ENCODE measurements around the gene KCNAB2. TPM values are rescaled to one million over a fixed set of nuclear protein-coding genes. Genes with fewer than 3 reads are reported as not detected.

Gene KCNAB2
- total RNA-seq, 6 experiments from 2014 or later, result 4.4 to 14.8 (median 6.9) TPM

- WGBS (ENCODE audit: insufficient coverage, low coverage, low lambda C conversion rate, missing lambda C conversion rate), result 40% methylated on average over 3 of the region's 27 CpGs
- no peak for TF ChIP-seq CTCF (IDR thresholded peaks at IDR 0.05)
- TF ChIP-seq POLR2A (IDR thresholded peaks at IDR 0.05), result no peak
- Histone ChIP-seq H3K4me1 (no peaks in the 10 kb centered on the region), H3K9me3 (no peaks in the 10 kb centered on the region), H3K27ac (no peak overlapping the region), H3K27me3 (no peaks in the 10 kb centered on the region), H3K36me3 (no peaks in the 10 kb centered on the region), H3K4me3 (no peak overlapping the region)
- ATAC-seq (peak; percentile 7 to 38 (median 28)), DNase-seq (peak in 2 of 3 donors; percentile 21 to 57)
- intact Hi-C loops (cut with DNase I), result no loop called here
Measured at GRCh38 chr1:6099787-6100765, 54.4 kb downstream of the KCNAB2 start.

GRCh38 chr1:6100861-6101783, 55.4 kb downstream of the KCNAB2 start:
- H3K4me1 ChIP-seq, result no peaks in the 10 kb centered on the region
- no peaks in the 10 kb centered on the region for H3K9me3 ChIP-seq
- H3K27me3 ChIP-seq, result no peaks in the 10 kb centered on the region
- intact Hi-C loops (cut with DNase I), result no loop called here
- WGBS (ENCODE audit: insufficient coverage, low coverage, low lambda C conversion rate, missing lambda C conversion rate), result 28% methylated on average over 10 of the region's 23 CpGs
- no peaks in the 10 kb centered on the region for H3K36me3 ChIP-seq
- TF ChIP-seq POLR2A (IDR thresholded peaks at IDR 0.05) (no peak), CTCF (IDR thresholded peaks at IDR 0.05) (no peak)
- H3K4me3 ChIP-seq, result no peak overlapping the region
- DNase-seq (peak in 1 of 3 donors; percentile 11), ATAC-seq (no peak)
- H3K27ac ChIP-seq, result no peak overlapping the region

- Histone ChIP-seq H3K9me3 (no peaks in the 10 kb centered on the region), H3K36me3 (no peaks in the 10 kb centered on the region), H3K27me3 (no peaks in the 10 kb centered on the region), H3K4me3 (no peak overlapping the region), H3K4me1 (no peaks in the 10 kb centered on the region), H3K27ac (no peak overlapping the region)
- intact Hi-C loops (cut with DNase I), result no loop called here
- 45% methylated on average over 16 of the region's 25 CpGs for WGBS (ENCODE audit: insufficient coverage, low coverage, low lambda C conversion rate, missing lambda C conversion rate)
- ATAC-seq (no peak), DNase-seq (peak in 1 of 3 donors; percentile 8)
- no peak for TF ChIP-seq CTCF (IDR thresholded peaks at IDR 0.05)
- TF ChIP-seq POLR2A (IDR thresholded peaks at IDR 0.05), result no peak
Measured at GRCh38 chr1:6101826-6102531, 56.3 kb downstream of the KCNAB2 start.

- WGBS (ENCODE audit: insufficient coverage, low coverage, low lambda C conversion rate, missing lambda C conversion rate), result no CpG with 5 or more reads among the region's 9 CpGs
- ATAC-seq (no peak), DNase-seq (peak in 1 of 3 donors; percentile 39)
- H3K27ac ChIP-seq, result no peak overlapping the region
- intact Hi-C loops (cut with DNase I), result no loop called here
- H3K4me1 ChIP-seq, result no peaks in the 10 kb centered on the region
- H3K4me3 ChIP-seq, result no peak overlapping the region
- H3K27me3 ChIP-seq, result no peaks in the 10 kb centered on the region
- no peaks in the 10 kb centered on the region for H3K36me3 ChIP-seq
- TF ChIP-seq POLR2A (IDR thresholded peaks at IDR 0.05) (no peak), CTCF (IDR thresholded peaks at IDR 0.05) (no peak)
- no peaks in the 10 kb centered on the region for H3K9me3 ChIP-seq
Measured at GRCh38 chr1:6102532-6102845, 56.8 kb downstream of the KCNAB2 start.

All from right lobe of liver (tissue), 6 donors.